HCT116 (cell line): ENCODE results near the gene PCSK6. TPM values are rescaled to one million over a fixed set of nuclear protein-coding genes. Genes with fewer than 3 reads are reported as not detected.

Source experiments
- ATAC-seq: fragments of 200-7000 bp; cut with Tn5 transposase; 2 replicates; pipeline ENCODE4 v1.9.1; 2020; ENCODE audit warnings: mild to moderate bottlenecking, moderate library complexity
- BruUV-seq: library from RNA; stranded (reverse); fragments of 400-500 nt; replicated peaks from 2 replicates; lab custom pipeline; 2021; lab: Mats Ljungman, UMichigan
- CTCF ChIA-PET: fragments of 300-600 bp; sonication (Branson Sonifier 250); formaldehyde crosslinking; loops from one replicate; lab custom pipeline; 2021; ENCODE audit warnings: antibody characterized with exemption; lab: Charles Lee
- POLR2A ChIA-PET: fragments of 300-600, 350-600 bp; sonication (Branson Sonifier 250); formaldehyde crosslinking; loops from one replicate; lab custom pipeline; 2021; ENCODE audit warnings: antibody characterized with exemption; lab: Charles Lee
- RAD21 ChIA-PET, 2 experiments: fragments of 300-600 bp; sonication (Branson Sonifier 250); formaldehyde crosslinking; loops; one replicate each; lab custom pipeline; 2023; ENCODE audit warnings: low total read pairs in 2 of 2; ENCODE audit not compliant: uncharacterized antibody in 2 of 2, unreplicated experiment in 2 of 2, low non-redundant PET in 1 of 2; lab: Charles Lee
- DNase-seq: peaks from one replicate; pipeline ENCODE4 v3.0.0-alpha.2; 2010; ENCODE audit warnings: low read depth, low spot score
- H2AFZ ChIP-seq: fragments of 200-600 bp; shearing (Covaris generic), sonication (generic); 2 replicates; pipeline ENCODE4 v1.6.1; 2017; ENCODE audit warnings: low read depth, mixed run types, mixed read lengths, antibody characterized with exemption, low read length; ENCODE audit not compliant: poor library complexity, severe bottlenecking
- H3K27ac ChIP-seq: 2 replicates; pipeline ENCODE4 v1.5.1; 2012; ENCODE audit warnings: low read depth, low read length
- H3K27me3 ChIP-seq: fragments of 200-600 bp; sonication (generic); 2 replicates; pipeline ENCODE4 v1.6.1; 2016; ENCODE audit warnings: mixed run types, low read length, mixed read lengths; ENCODE audit not compliant: insufficient read depth
- H3K36me3 ChIP-seq, 2 experiments: fragments of 200-500 bp in 1 of 2; fragments of 200-600 bp in 1 of 2; sonication (Bioruptor generic) in 1 of 2; sonication (generic) in 1 of 2; 2 replicates each; pipeline versions ENCODE4 v1.5.1 to v1.6.1; 2014 to 2016; ENCODE audit warnings: low read length in 2 of 2, inconsistent platforms in 1 of 2, mixed read lengths in 1 of 2, mixed run types in 1 of 2; ENCODE audit not compliant: insufficient read depth in 2 of 2, control insufficient read depth in 1 of 2
- H3K4me1 ChIP-seq, 2 experiments: fragments of 200-600 bp in 1 of 2; sonication (generic) in 1 of 2; 2 replicates each; pipeline versions ENCODE4 v1.5.1 to v1.6.1; 2012 to 2017; ENCODE audit warnings: low read length in 2 of 2, inconsistent platforms in 1 of 2, mild to moderate bottlenecking in 1 of 2, mixed read lengths in 1 of 2, mixed run types in 1 of 2, moderate library complexity in 1 of 2; ENCODE audit not compliant: insufficient read depth in 2 of 2, control insufficient read depth in 1 of 2
- H3K4me2 ChIP-seq: fragments of 200-600 bp; sonication (generic); 2 replicates; pipeline ENCODE4 v1.6.1; 2017; ENCODE audit warnings: mixed run types, low read length, mixed read lengths
- H3K4me3 ChIP-seq, 2 experiments: fragments of 200-600 bp in 1 of 2; sonication (generic) in 1 of 2; replicated peaks in 1 of 2; 2 replicates each; pipeline ENCODE4 v1.5.1; 2011 to 2016; ENCODE audit warnings: low read length in 2 of 2, control low read depth in 1 of 2, low read depth in 1 of 2, mild to moderate bottlenecking in 1 of 2, mixed read lengths in 1 of 2, mixed run types in 1 of 2
- H3K79me2 ChIP-seq: fragments of 200-600 bp; sonication (generic); 2 replicates; pipeline ENCODE4 v1.6.1; 2017; ENCODE audit warnings: mild to moderate bottlenecking, mixed run types, low read length, moderate library complexity, mixed read lengths; ENCODE audit not compliant: insufficient read depth
- H3K9ac ChIP-seq: fragments of 200-600 bp; sonication (generic); 2 replicates; pipeline ENCODE4 v1.6.1; 2016; ENCODE audit warnings: low read length, mixed read lengths
- H3K9me2 ChIP-seq: fragments of 200-600 bp; sonication (generic), shearing (Covaris generic); 2 replicates; pipeline ENCODE4 v1.6.1; 2017; ENCODE audit warnings: mixed run types, mild to moderate bottlenecking, moderate library complexity; ENCODE audit not compliant: insufficient read depth
- H3K9me3 ChIP-seq, 2 experiments: fragments of 200-500 bp in 1 of 2; fragments of 200-600 bp in 1 of 2; sonication (Bioruptor generic) in 1 of 2; sonication (generic) in 1 of 2; 2 replicates each; pipeline ENCODE4 v1.6.1; 2014 to 2017; ENCODE audit warnings: low read length in 2 of 2, mixed read lengths in 2 of 2, inconsistent platforms in 1 of 2, low read depth in 1 of 2, mild to moderate bottlenecking in 1 of 2, mixed run types in 1 of 2, moderate library complexity in 1 of 2; ENCODE audit not compliant: control insufficient read depth in 1 of 2, insufficient read depth in 1 of 2
- H4K20me1 ChIP-seq: fragments of 200-600 bp; sonication (generic), shearing (Covaris generic); 2 replicates; pipeline ENCODE4 v1.6.1; 2017; ENCODE audit warnings: mixed run types, mild to moderate bottlenecking, moderate library complexity; ENCODE audit not compliant: insufficient read depth
- CEBPB ChIP-seq: IDR thresholded peaks from 2 replicates; pipeline ENCODE4 v1.6.1; 2012; ENCODE audit warnings: low read depth
- EZH2 ChIP-seq: fragments of 200-600 bp; sonication (generic); IDR thresholded peaks from 2 replicates; pipeline ENCODE4 v1.6.1; 2017; ENCODE audit warnings: antibody characterized with exemption, mixed run types
- EZH2phosphoT487 ChIP-seq: fragments of 200-600 bp; IDR thresholded peaks from 2 replicates; pipeline ENCODE4 v1.6.1; 2018; ENCODE audit warnings: antibody characterized with exemption, borderline replicate concordance
- FOSL1 ChIP-seq: IDR thresholded peaks from 2 replicates; pipeline ENCODE4 v1.6.1; 2012; ENCODE audit warnings: low read depth
- JUND ChIP-seq: IDR thresholded peaks from 2 replicates; pipeline ENCODE4 v1.6.1; 2012
- POLR2AphosphoS5 ChIP-seq: IDR thresholded peaks from 2 replicates; pipeline ENCODE4 v1.6.1; 2011; ENCODE audit warnings: mild to moderate bottlenecking, low read depth, low read length, moderate library complexity
- RAD21 ChIP-seq: IDR thresholded peaks from 2 replicates; pipeline ENCODE4 v1.6.1; 2012; ENCODE audit warnings: low read depth, mild to moderate bottlenecking
- REST ChIP-seq: IDR thresholded peaks from 2 replicates; pipeline ENCODE4 v1.6.1; 2012; ENCODE audit warnings: low read depth
- SRF ChIP-seq: IDR thresholded peaks from 2 replicates; pipeline ENCODE4 v1.6.1; 2012; ENCODE audit warnings: low read depth
- TCF7L2 ChIP-seq: IDR thresholded peaks from 2 replicates; pipeline ENCODE4 v1.7.0; 2011; ENCODE audit warnings: borderline replicate concordance, inconsistent platforms; ENCODE audit not compliant: insufficient read depth, insufficient read length; ENCODE audit errors: extremely low read depth
- intact Hi-C: fragments of 100-400 bp; cut with micrococcal nuclease; formaldehyde crosslinking; loops from 2 replicates; pipeline ENCODE4 v1.10.0; 2022
- total RNA-seq: library from RNA; stranded (reverse); gene quantifications from one replicate; pipeline ENCODE4 v1.2.1, GENCODE V29; 2021; ENCODE audit not compliant: unreplicated experiment
- TF ChIP-seq, protein P1 (sequence below): IDR thresholded peaks from 2 replicates; pipeline ENCODE4 v1.6.1; 2012

The PCSK6 gene
- total RNA-seq, 1 experiment from 2014 or later: 13.5 TPM

GRCh38 chr15:101318839-101319238, 170.7 kb downstream of the PCSK6 start:
- Histone ChIP-seq H3K79me2 (no peaks in the 10 kb centered on the region), H3K4me1 (no peaks in the 10 kb centered on the region), H3K9me2 (no peaks in the 10 kb centered on the region), H2AFZ (no peak overlapping the region), H4K20me1 (no peaks in the 10 kb centered on the region), H3K27ac (no peak overlapping the region), H3K4me3 (no peak overlapping the region), H3K27me3 (no peaks in the 10 kb centered on the region), H3K9me3 (no peaks in the 10 kb centered on the region), H3K36me3 (no peaks in the 10 kb centered on the region), H3K4me2 (no peak overlapping the region), H3K9ac (no peak overlapping the region)
- ATAC-seq (no peak), DNase-seq (no peak)
- CTCF ChIA-PET: no interaction called here
- RAD21 ChIA-PET: no interaction called here
- POLR2A ChIA-PET: no interaction called here
- intact Hi-C loops: no loop called here
- no TSS peak for BruUV-seq
- TF ChIP-seq, protein P1, sequence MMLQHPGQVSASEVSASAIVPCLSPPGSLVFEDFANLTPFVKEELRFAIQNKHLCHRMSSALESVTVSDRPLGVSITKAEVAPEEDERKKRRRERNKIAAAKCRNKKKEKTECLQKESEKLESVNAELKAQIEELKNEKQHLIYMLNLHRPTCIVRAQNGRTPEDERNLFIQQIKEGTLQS: no peak
- TF ChIP-seq CEBPB (no peak), RAD21 (no peak), REST (no peak), POLR2AphosphoS5 (no peak), SRF (no peak), JUND (no peak), TCF7L2 (no peak), EZH2phosphoT487 (no peak), EZH2 (no peak), FOSL1 (no peak)
